HL-60 (cell line): Measurements from ENCODE around the gene LIFR.

Source experiments
- DNase-seq, 2 experiments: peaks; one replicate each; pipeline ENCODE4 v3.0.0-alpha.2; 2010 to 2020; ENCODE audit warnings: low read depth in 1 of 2, low spot score in 1 of 2
- H3K27ac ChIP-seq: fragments of 250-450 bp; sonication (Bioruptor Pico); replicated peaks from 2 replicates; pipeline ENCODE4 v1.5.1; 2020; ENCODE audit warnings: mild to moderate bottlenecking, moderate library complexity
- H3K27me3 ChIP-seq: fragments of 250-450 bp; sonication (Bioruptor Pico); 2 replicates; pipeline ENCODE4 v1.5.1; 2021; ENCODE audit warnings: mild to moderate bottlenecking, moderate library complexity; ENCODE audit not compliant: insufficient read depth, poor library complexity, severe bottlenecking
- H3K4me3 ChIP-seq: replicated peaks from 2 replicates; pipeline ENCODE4 v1.5.1; 2011; ENCODE audit warnings: mild to moderate bottlenecking, control low read depth, low read length; ENCODE audit not compliant: insufficient read depth
- CTCF ChIP-seq: IDR thresholded peaks from one replicate; pipeline ENCODE4 v1.5.1; 2011; ENCODE audit warnings: low read length, control low read depth, inconsistent platforms; ENCODE audit not compliant: insufficient read depth
- GABPA ChIP-seq: IDR thresholded peaks from 2 replicates; pipeline ENCODE4 v1.6.1; 2012; ENCODE audit warnings: low read depth
- POLR2AphosphoS5 ChIP-seq: IDR thresholded peaks from 2 replicates; pipeline ENCODE4 v1.6.1; 2012; ENCODE audit warnings: low read depth
- REST ChIP-seq: IDR thresholded peaks from 2 replicates; pipeline ENCODE4 v1.6.1; 2012; ENCODE audit warnings: low read depth; ENCODE audit not compliant: insufficient replicate concordance
- SPI1 ChIP-seq: IDR thresholded peaks from 2 replicates; pipeline ENCODE4 v1.6.1; 2012; ENCODE audit warnings: low read depth, mild to moderate bottlenecking, borderline replicate concordance

The LIFR gene

GRCh38 chr5:38551030-38552017 lies 5.1 kb downstream of the LIFR start:
- TF ChIP-seq REST (no peak), SPI1 (no peak), GABPA (no peak), CTCF (peak; percentile 51), POLR2AphosphoS5 (no peak)
- no peak overlapping the region for H3K4me3 ChIP-seq
- H3K27me3 ChIP-seq = peaks cover 33% of the 10 kb centered on the region
- no peak for DNase-seq
- no peak overlapping the region for H3K27ac ChIP-seq

GRCh38 chr5:38548064-38548759 lies 8.2 kb downstream of the LIFR start:
- no peak for DNase-seq
- Histone ChIP-seq H3K27me3 (peaks cover 13% of the 10 kb centered on the region), H3K27ac (no peak overlapping the region), H3K4me3 (no peak overlapping the region)
- TF ChIP-seq GABPA (no peak), SPI1 (no peak), CTCF (no peak), POLR2AphosphoS5 (no peak), REST (no peak)

GRCh38 chr5:38547257-38547656 lies 9.2 kb downstream of the LIFR start:
- peaks cover 4% of the 10 kb centered on the region for H3K27me3 ChIP-seq
- DNase-seq = no peak
- no peak for TF ChIP-seq SPI1
- TF ChIP-seq GABPA = no peak
- H3K4me3 ChIP-seq = no peak overlapping the region
- H3K27ac ChIP-seq = no peak overlapping the region

- Histone ChIP-seq H3K27me3 (no peaks in the 10 kb centered on the region), H3K27ac (no peak overlapping the region)
- no peak for TF ChIP-seq CTCF
- TF ChIP-seq POLR2AphosphoS5 = no peak
- TF ChIP-seq SPI1 = no peak
- no peak for TF ChIP-seq GABPA
- TF ChIP-seq REST = no peak
Observed at GRCh38 chr5:38546691-38547146, 9.7 kb downstream of the LIFR start.

More at GRCh38 chr5:38546691-38547146, 9.7 kb downstream of the LIFR start:
- no peak for DNase-seq
- no peak overlapping the region for H3K4me3 ChIP-seq
